HT-29 (cell line): ENCODE results near the gene ASIC3. TPM values are rescaled to one million over a fixed set of nuclear protein-coding genes. Genes with fewer than 3 reads are reported as not detected.

ENCODE experiments used
- DNase-seq: peaks from one replicate; pipeline ENCODE4 v3.0.0-alpha.2; 2015; ENCODE audit warnings: low spot score
- total RNA-seq: library from RNA; depleted of rRNA; stranded (reverse); fragments of >200 nt; shearing (Covaris generic); gene quantifications from 2 replicates; pipeline ENCODE4 v1.2.3, GENCODE V29; 2014

ASIC3 gene
- total RNA-seq, 1 experiment from 2014 or later: 2.2 TPM

GRCh38 chr7:151085329-151085690 is 37.0 kb downstream of the ASIC3 start:
- no peak for DNase-seq

DNA sequence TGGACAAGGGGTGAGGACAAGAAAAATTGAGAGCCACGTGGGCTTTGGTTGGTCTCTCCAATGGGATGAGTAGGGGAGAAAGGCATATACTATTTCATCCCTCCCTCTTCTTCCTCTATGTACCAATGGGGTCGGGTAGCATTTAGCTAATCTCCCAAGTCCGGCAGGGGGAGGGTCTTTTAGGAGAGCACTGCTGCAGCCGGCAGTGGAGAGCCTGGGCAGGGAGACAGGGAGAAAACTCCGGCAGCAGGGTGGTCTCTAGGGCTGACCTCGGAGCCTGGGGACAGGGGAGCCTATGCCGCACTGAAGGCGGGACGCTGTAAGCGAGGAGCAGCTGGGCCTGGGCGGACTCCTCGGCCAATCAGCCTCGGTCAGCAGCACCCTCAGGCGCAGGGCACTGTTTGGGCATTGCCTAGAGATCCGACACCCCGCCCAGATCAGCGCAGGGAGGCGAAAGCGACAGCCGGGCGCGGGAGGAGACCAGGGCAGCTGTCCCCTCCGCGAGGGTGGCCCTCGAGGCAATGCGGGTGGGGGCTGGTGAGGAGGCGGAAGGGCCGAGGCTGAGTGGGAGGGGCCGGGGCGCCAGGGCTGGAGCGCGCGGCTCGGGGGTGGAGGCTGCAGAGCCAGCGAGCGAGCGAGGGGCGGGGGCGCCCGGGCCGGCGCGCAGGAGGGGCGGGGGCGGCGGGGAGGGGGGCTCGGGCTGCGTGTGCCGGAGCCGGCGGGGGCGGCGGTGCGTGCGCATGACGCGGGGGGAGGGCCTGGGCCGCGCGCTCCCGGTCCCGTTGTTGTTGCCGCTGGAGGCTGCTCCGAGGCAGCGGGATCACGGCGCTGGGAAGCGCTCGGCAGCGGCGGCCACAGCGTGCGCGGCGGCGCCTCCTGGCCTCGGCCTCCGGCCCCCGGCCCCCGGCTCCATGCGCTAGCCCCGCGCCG is 37.6 kb downstream of the ASIC3 start, which contains the start of gene AGAP3:
TSS of gene AGAP3 (plus strand) at position 785 of the 930 bp plus-strand sequence. CDS start 267 bp downstream, outside the sequence.
- DNase-seq: peak; percentile 97

DNA sequence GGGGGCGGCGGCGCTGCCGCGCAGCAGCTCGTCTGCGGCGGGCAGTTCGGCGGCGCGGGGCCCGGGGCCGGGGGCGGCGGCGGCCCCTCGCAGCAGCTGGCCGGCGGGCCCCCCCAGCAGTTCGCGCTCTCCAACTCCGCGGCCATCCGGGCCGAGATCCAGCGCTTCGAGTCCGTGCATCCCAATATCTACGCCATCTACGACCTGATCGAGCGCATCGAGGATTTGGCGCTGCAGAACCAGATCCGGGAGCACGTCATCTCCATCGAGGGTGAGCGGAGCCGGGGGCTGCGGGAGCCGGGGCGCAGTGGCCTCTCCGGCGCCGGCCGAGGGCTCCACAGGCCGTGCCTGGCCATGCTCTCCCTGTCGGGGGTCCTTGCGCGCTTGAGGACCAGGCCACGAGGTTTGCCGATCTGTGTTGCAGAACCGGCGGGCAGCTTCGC is 38.5 kb downstream of the ASIC3 start:
- DNase-seq: no peak

DNA sequence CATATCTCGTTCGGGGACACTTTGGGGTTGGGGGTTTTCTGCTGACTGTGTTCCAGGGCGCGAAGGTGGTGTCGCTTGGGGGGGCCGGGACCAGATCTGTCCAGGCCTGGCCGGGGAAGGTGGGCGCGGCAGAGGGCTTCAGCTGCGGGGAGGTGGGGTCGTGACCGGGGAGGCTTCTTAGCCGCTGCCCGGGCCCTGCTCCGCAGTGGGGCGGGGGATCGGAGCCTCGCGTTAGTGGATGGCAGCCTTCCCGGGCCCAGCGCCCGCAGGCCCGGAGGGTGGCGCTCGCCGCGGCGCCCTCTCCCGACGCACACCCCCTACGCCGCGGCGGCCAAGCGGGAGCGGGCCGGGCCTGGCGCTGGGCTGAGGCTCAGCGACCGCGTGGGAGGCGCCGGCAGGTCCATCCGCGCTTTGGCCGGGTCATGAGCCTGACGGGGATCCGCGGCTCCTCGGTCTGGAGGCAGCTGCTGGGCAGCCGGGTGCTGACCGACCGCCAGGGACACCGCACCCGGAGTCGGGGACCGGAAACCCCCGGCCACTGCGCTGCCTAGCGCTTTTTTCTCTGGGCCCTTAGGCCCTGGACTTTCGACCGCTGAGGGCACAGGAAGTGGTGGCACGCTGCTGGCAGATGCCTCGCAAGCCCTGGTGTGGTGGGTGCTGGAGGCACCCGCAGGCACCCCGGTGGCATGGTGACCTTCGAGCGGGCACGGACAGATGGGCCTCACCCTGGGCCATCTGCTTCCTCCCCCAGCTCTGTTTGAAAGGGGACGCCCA is 39.1 kb downstream of the ASIC3 start:
- peak; percentile 79 for DNase-seq

GRCh38 chr7:151088019-151088855 is 39.9 kb downstream of the ASIC3 start:
- peak; percentile 63 for DNase-seq

DNA sequence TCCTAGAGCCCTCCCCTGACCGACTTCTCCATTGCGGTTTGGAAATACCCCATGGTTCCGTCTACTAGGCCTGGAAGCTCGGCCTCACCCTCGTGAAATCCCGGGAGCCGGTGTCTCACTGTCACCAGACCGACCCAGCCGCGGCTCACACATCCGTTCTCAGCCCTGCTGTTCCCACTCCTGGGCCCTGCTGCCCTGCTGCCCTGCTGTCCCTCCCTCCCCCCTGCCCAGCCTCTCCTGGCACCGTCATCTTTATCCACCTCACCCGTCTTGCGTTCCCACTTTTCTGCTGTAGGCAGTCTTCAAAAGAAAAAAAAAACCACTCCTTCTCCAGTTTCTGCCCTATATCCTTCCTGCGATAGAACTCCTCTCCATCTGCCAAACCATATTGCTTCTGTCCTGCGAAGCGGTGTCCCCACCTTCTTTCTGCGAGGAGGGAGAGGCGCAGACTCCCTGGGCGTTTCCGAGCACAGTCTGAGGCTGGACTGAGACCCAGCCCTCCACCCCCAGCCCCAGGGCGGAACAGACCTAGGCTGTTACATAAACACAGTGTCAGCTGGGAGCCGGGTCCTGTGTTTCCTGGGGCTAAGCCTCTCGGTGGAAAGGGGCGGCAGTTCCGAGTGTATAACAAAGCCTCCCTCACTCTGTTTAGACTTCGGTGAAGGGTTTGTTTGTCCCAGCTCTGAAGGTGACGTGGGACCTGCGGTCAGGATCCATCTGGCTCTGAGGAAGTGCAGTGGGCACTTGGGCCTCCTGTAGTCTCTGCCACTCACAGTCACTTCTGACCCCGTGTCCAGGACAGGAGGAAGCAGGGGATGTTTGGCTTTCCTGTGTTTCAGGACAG is 40.7 kb downstream of the ASIC3 start:
- peak; percentile 69 for DNase-seq

- DNase-seq: no peak
These were observed 41.8 kb downstream of the ASIC3 start for GRCh38 chr7:151089893-151090730.

- no peak for DNase-seq
These were observed 42.7 kb downstream of the ASIC3 start for GRCh38 chr7:151091003-151091402.

GRCh38 chr7:151091431-151091830 is 43.1 kb downstream of the ASIC3 start:
- DNase-seq: peak; percentile 75

DNA sequence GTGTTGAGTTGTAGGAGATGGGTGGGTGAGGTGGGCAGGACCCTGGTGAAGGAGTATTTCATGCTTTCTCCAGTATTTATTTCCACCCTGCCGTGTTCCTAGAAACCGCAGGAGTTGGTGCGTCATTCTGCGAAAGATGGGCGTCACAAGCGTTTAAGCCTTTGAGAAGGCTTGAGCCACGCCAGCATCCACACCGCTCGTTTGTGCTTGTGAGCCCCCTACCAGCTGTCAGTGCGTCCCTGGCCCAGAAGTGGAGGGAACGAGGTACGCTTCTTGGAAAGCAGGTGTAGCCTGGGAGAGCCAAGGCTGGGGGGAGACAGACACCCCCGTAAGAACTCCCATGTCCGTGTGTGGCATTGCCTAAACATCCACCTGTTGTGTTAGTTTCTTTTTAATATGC is 43.7 kb downstream of the ASIC3 start:
- DNase-seq: no peak

DNA sequence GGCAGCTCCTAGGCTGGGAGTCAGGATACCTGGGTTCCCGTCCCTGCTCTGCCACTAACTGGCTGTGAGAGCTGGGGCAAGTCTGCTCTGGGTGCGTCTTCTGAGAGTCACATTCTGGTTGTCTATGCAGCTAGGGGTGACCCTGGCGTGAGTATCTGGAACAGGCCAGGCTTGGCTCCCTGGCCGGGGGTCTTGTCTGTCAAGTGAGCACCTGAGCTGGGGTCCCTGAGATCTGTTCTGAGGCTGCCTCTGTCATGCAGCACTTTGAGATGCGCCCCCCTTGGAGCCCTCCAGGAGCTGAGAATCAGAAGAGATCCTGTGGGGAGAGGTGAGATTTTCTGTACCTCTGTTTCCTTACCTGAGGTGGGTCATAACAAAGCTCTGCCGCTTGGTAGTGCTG is 45.4 kb downstream of the ASIC3 start:
- no peak for DNase-seq

- DNase-seq: no peak
These were observed 46.3 kb downstream of the ASIC3 start for GRCh38 chr7:151094675-151095074.

GRCh38 chr7:151095123-151095797 is 46.9 kb downstream of the ASIC3 start:
- DNase-seq: no peak

- DNase-seq: no peak
These were observed 47.6 kb downstream of the ASIC3 start for GRCh38 chr7:151095828-151096475.

GRCh38 chr7:151099486-151100211 is 51.3 kb downstream of the ASIC3 start:
- no peak for DNase-seq

GRCh38 chr7:151100921-151101320 is 52.6 kb downstream of the ASIC3 start:
- DNase-seq: no peak

DNA sequence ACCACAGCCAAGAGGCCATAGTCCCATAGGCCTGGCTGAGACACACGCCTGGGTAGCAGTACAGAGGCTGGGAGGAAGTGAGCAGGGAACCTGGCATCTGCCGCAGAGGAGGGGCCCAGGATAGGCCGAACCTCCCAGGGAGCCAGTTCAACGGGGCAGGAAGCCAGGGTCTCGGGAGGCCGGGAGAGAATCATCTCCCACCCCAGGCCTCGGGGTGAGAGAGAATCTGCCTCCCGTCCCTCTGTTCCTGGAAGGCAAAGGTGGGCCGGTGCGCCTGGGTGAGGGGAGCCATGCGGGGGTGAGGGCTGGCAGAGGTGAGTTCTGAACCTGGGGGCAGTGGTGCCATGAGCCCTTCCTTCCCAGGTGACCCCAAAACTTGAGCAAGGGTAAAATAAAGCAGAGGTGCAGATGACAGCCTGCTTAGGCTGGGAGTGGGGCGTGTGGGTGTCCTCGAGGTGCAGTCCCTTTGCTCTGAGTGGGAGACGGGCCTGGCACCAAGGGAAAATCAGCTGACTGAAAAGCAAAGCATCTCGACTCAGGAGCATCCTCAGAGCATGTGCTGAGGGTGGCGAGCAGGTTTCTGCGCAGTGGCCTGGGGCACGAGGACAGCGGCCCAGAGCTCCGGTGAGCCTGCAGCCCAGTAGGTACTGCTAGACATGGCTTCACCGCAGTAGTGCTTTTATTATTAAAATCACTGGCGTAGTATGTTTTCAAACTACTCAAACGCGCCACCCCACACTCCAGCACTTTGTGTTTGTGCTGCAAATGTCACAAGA is 53.5 kb downstream of the ASIC3 start:
- DNase-seq: no peak
